GM19240 (cell line): ENCODE measurements around the gene HSP90B1.

Source experiments
- DNase-seq: peaks from one replicate; pipeline ENCODE4 v3.0.0; 2011; ENCODE audit warnings: low spot score; ENCODE audit not compliant: insufficient read length

Gene HSP90B1

GRCh38 chr12:103930034-103930786, at the start of gene HSP90B1:
HSP90B1 (plus strand) TSS chr12:103930410; CDS start chr12:103930516, 106 bp downstream.
- DNase-seq: peak; percentile 75

DNA sequence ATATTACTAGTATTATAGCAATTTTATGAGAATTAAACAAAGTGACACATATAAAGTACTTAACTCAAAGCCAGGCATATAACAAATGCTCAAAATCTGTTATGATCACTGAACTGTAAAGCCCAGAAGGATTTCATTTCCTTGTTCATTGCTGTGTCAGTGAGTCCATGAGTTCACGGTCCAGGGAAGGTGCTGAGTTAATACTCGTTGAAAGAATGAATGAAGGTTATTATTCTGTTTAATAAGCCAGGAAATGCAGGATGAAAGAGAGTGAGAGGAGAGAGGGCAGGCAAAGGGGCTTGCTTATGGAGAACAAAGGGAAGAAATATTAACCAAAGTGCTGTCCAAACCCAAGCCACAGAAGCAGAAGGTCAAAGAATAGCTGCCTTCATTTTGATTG, 48.9 kb upstream of the HSP90B1 start:
- DNase-seq: no peak

DNA sequence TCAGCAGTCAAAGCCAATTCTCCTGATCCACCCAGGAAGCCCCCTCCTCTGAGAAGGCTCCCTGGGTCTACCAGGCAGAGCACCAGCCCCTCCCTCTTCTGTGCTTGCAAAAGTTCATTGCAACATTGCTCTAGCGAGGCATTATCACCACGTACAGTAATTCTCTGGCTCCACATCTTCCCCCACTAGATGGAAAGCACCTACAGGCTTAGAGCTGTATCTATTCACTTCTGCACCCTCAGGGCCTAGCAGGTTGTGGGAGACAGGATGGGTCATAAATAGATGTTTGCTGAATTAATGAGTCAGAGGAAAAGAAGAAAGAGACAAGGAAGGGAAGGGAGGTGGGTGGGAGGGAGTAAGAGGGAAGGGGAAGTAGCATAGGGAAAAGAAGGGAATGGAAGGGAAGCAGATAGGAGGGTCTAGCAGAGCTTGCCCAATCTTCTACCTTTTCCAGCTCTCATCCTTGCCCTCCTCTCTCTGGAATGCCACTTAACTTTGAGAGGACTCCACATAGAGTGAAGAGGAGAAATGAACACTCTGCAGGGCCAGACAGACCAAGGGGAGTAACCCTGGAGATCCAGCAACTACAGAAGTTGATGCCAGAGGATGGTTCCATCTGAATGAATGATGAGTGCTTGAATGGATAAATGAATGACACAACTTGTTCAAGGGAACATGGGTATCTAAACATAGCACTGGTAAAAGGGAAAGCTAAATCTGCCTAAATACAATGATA, 47.2 kb upstream of the HSP90B1 start:
- DNase-seq: no peak

DNA sequence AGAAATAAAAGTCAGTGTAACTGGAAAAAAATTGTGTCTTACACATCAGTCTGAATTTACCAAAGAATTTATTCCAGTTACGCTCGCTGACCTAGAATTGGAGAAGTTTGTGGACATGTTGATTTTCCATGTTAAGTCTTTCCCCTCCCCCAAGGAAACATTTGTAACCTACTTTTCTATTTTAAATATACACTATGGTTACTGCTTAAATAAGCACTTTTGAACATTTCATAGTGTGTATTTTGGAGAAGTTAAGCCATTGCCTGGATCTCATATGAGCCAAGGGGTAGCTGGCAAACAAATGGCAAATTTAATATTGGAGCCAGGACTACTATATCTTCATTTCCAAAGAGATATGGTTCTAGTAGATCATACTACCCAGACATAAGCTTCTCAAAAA, 46.3 kb upstream of the HSP90B1 start:
- no peak for DNase-seq

- peak; percentile 38 for DNase-seq
Measured at GRCh38 chr12:103884316-103884715, 45.9 kb upstream of the HSP90B1 start.

GRCh38 chr12:103886195-103886797, 43.9 kb upstream of the HSP90B1 start:
- no peak for DNase-seq

DNA sequence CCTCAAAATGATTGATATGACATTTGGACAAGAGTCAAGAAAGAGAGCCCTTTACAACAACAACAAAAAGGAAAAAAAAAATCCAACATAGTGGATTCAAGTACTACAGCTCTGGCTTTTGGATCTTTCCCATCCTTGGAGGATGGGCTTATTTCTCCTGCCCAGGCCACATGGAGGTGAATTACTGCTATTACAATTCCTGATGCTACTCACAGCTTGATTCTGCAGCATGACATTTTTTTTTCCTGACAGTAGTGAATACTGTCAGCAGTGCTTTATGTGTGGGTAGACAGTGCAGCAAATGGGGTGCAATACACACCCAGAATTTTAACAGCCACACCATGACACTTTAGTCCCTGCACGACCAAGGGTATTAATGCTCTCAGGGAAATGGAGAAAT, 42.5 kb upstream of the HSP90B1 start:
- no peak for DNase-seq

DNA sequence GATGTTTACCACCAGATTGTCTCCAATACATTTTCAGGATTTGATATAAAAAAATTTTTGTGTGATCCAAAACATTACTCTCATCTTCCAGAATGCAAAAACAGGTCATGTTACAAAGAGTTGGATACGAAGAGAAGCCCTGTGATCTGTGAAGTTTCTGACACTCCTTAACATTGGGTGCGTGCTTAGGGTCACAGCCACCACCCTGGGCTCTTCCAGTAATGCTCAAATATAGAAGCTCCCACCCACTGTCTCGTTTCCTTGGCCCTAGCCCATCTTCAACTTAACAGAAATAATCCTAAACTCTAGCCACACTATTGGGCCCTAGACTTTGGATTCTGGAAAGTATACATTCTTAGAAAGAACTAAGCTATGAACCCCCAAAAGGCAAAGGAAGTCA, 32.9 kb upstream of the HSP90B1 start:
- DNase-seq: no peak

DNA sequence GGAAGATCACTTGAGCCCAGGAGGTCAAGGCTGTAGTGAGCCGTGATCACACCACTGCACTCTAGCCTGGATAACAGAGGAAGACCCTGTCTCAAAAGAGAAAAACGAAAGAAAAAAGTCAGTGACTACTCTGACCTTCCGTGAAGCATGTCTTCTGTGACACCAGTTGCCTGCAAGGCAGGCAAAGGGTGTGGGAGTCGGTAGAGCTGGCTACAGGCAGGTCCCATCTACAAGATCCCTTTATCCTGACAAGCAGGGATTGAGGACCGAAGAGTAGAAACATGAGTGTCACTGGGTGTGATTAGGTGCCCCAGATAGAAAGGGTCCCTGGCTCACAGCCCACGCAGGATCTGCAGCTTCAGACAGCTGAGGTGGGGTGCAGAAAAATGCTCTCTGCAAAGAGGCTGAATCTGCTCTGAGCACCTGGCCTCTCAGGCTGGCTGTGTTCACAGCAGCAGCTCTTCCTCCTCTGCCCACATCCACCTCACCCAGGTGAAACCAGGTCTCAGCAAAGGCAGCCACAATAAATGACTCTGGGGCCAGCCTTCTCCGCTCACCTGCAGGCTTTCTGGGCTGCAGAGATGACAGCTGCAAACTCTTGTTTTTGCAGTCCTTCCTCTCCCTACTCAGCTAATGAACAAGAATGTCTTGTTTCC, 28.6 kb upstream of the HSP90B1 start:
- DNase-seq: no peak

DNA sequence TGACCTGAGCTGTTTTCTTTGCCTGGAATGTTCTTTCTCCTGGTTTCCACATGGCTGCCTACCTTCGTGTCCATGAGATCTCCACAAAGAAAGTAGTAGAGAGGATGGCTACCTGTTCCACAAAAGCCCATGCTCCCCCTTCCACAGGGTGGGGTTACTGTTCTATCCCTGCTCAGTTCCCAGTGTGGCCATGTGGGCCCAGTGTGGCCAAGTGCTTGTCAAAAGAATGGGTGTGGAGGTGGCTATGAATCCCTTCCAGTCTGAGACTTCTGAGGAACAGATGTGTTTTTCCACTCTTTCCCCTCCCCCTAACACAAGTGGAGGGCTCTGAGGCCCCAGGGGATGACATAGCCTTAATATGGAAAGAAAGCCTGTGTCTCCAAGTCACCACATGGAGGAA, 26.2 kb upstream of the HSP90B1 start:
- DNase-seq: no peak

- DNase-seq: no peak
Measured at GRCh38 chr12:103905730-103906349, 24.4 kb upstream of the HSP90B1 start.

GRCh38 chr12:103908246-103908541, 22.0 kb upstream of the HSP90B1 start:
- DNase-seq: no peak

DNA sequence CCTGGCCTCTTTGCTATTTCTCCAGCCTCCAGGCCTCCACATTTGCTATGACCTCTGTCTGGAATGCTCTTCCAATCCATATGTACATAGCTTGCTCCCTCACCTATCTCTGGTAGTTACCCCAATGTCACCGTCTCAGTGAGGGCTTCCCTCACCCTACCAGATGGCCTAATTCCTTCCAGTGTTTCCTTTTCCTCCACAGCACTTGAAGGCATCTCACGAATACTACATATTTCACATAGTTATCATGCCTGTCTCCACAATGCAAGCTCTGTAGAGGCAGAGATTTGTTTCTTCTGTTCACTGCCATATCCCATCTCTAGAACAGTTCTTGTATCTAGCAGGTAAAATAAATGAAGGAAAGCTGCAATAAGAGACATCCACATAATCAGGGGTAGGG, 21.3 kb upstream of the HSP90B1 start:
- no peak for DNase-seq

GRCh38 chr12:103909811-103910210, 20.4 kb upstream of the HSP90B1 start:
- DNase-seq: no peak

- no peak for DNase-seq
Measured at GRCh38 chr12:103912069-103912468, 18.1 kb upstream of the HSP90B1 start.

GRCh38 chr12:103913100-103913499, 17.1 kb upstream of the HSP90B1 start:
- DNase-seq: no peak

DNA sequence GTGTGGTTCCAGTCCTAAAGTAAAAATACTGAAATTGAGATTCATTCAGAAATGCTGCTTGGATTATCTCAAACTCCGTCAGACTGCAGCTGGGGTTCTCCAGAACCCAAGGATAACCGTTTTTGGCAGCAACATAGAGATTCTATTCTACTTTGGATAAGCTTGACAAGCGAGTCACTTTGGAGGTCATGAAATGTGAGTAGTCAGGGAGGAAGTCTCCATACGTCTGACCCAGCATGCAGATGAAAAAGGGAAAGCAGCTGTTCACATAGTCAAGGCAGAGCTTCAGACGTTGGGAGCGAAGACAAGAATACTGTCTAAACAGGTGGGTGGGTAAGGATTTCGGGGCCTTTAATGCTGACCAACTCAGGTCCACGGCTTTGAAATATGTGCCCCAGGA, 14.9 kb upstream of the HSP90B1 start:
- DNase-seq: no peak

GRCh38 chr12:103917873-103918272, 12.3 kb upstream of the HSP90B1 start:
- DNase-seq: no peak

DNA sequence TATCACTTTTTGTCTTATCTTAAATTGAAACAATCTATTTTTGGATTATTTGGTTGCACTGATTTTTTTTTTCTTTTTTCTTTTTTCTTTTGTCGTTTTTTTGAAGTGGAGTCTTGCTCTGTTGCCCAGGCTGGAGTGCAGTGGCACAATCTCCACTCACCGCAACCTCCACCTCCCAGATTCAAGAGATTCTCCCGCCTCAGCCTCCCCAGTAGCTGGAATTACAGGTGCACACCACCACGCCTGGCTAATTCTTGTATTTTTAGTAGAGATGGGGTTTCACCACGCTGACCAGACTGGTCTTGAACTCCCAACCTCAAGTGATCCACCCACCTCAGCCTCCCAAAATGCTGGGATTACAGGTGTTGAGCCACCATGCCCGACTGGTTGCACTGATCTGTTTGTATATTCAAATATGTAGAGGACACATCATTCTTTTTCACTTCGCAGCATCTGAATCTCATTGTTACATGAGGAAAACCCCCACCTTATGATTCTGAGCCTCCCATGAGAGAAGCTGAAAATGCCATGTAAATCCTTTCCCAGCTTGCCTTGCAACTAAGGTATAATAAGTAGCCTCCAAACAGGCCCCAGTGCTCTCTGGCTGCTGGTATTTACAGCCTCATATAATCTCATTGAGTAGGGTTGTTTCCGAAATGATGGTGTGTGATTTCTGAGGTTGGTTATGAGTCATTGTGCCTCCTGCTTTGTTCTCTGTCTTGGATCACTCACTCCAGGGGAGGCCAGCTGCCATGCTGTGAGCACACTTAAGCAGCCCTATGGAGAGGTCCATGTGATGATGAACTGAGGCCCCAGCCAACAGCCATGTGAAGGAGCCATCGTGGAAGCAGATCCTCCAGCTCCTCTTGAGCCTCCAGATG, 5.2 kb upstream of the HSP90B1 start:
- DNase-seq: no peak

- no peak for DNase-seq
Measured at GRCh38 chr12:103928682-103929045, 1.5 kb upstream of the HSP90B1 start.
